CD4-positive, alpha-beta T cell treated with Interleukin-4 for 4 hours (primary cell): Measurements from ENCODE around the gene CCDC61.

Source experiments
- DNase-seq: peaks from one replicate; pipeline ENCODE4 v3.0.0-alpha.2; 2020

Gene CCDC61

GRCh38 chr19:46049597-46049996 lies 54.3 kb downstream of the CCDC61 start:
- no peak for DNase-seq

GRCh38 chr19:46052896-46053295 lies 57.6 kb downstream of the CCDC61 start:
- no peak for DNase-seq

- DNase-seq = no peak
Observed at GRCh38 chr19:46056536-46056935, 61.3 kb downstream of the CCDC61 start.

GRCh38 chr19:46058778-46059177 lies 63.5 kb downstream of the CCDC61 start:
- DNase-seq = no peak

- no peak for DNase-seq
Observed at GRCh38 chr19:46060012-46060411, 64.7 kb downstream of the CCDC61 start.

GRCh38 chr19:46063201-46063600 lies 67.9 kb downstream of the CCDC61 start:
- no peak for DNase-seq

- DNase-seq = no peak
Observed at GRCh38 chr19:46065486-46066071, 70.3 kb downstream of the CCDC61 start.

- DNase-seq = no peak
Observed at GRCh38 chr19:46066471-46066870, 71.2 kb downstream of the CCDC61 start.

- no peak for DNase-seq
Observed at GRCh38 chr19:46067691-46068090, 72.4 kb downstream of the CCDC61 start.
